GM18909 (cell line): ENCODE results near the gene FITM1.

Experiments
- ATAC-seq: cut with Tn5 transposase; IDR thresholded peaks from one replicate; pipeline ENCODE4 v1.9.1; 2021; ENCODE audit warnings: mild to moderate bottlenecking; ENCODE audit not compliant: unreplicated experiment, poor library complexity

Gene FITM1

DNA sequence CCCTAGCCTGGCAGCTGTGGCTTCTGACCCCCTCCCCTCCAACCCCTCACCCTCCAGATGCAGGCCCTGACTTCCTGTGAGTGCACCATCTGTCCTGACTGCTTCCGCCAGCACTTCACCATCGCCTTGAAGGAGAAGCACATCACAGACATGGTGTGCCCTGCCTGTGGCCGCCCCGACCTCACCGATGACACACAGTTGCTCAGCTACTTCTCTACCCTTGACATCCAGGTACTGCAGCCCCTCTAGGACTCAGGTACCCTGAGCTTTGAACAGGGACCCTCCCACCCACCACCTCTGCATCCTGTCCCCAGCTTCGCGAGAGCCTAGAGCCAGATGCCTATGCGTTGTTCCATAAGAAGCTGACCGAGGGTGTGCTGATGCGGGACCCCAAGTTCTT is 24.6 kb downstream of the FITM1 start:
- no peak for ATAC-seq

- ATAC-seq: no peak
Observed at GRCh38 chr14:24156840-24157239, 26.4 kb downstream of the FITM1 start.

DNA sequence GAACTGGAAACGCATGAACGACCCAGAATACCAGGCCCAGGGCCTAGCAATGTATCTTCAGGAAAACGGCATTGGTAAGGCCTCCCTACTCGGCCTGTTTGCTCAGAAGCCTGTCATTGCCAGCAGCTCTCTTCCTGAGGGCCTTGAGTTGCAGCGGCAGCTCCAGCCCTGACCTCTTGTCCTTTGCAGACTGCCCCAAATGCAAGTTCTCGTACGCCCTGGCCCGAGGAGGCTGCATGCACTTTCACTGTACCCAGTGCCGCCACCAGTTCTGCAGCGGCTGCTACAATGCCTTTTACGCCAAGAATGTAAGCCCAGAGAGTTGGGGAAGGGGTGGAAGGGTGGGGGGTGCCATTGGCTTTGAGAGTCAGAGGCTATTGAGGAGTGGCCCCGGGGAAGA is 26.9 kb downstream of the FITM1 start:
- no peak for ATAC-seq

GRCh38 chr14:24159777-24160498 is 29.5 kb downstream of the FITM1 start:
- ATAC-seq: no peak

- ATAC-seq: no peak
Observed at GRCh38 chr14:24160499-24160849, 30.0 kb downstream of the FITM1 start.

- ATAC-seq: peak; percentile 86
Observed at GRCh38 chr14:24160850-24161804, 30.7 kb downstream of the FITM1 start, which contains the start of gene IRF9. TSS of gene IRF9 (plus strand) at chr14:24161265. CDS start at chr14:24162145, 880 bp downstream.

DNA sequence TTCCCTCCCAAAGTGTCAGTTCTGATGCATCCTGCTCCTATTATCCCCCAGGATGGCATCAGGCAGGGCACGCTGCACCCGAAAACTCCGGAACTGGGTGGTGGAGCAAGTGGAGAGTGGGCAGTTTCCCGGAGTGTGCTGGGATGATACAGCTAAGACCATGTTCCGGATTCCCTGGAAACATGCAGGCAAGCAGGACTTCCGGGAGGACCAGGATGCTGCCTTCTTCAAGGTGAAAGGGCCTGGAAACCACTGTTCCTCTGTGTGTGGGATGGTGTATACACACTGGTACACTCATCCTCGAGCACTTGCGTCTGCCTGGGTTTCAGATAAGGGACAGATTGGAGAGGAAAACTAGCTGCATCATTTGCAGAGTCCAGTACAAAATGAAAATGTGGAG is 31.6 kb downstream of the FITM1 start:
- ATAC-seq: no peak

- no peak for ATAC-seq
Observed at GRCh38 chr14:24164518-24164991, 34.1 kb downstream of the FITM1 start.

DNA sequence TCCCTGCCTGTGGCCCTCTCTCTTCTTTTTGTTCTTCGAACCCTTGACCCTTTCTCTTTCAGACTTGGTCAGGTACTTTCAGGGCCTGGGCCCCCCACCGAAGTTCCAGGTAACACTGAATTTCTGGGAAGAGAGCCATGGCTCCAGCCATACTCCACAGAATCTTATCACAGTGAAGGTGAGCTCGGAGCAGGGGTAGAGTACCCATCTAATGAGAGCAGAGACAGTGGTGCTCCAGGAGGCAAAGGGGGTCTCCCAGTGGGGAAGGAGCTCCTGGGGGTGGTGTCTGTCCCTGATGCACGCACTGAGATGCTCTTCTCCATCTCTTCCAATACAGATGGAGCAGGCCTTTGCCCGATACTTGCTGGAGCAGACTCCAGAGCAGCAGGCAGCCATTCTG is 35.3 kb downstream of the FITM1 start:
- no peak for ATAC-seq

DNA sequence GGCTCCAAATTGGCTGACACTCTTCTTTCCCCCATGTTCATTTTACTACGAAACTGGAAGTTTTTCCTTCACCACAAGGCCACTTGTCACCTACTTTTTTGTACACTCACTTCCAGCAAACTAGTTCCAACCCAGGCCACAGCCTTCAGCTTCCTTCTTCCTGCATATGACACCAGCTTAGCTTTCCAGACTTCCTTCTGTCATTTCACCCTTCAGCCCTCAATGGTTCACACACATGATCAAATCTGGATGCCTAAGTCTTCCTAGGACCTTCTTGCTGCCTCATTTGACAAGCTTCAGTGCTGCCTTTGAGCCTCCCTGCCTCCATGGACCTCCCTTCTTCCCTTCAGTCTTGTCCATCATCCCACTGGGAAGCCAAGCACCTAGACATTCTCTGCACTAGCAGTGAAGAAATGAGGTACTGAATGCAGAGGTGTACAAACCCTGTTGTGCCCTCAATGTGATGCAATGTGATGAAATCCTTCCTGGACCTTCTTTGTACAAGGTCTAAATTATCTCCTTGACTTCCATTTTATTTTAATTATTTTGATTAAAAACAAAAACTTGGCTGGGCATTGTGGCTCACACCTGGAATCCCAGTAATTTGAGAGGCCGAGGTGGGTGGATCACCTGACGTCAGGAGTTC is 37.1 kb downstream of the FITM1 start:
- no peak for ATAC-seq

DNA sequence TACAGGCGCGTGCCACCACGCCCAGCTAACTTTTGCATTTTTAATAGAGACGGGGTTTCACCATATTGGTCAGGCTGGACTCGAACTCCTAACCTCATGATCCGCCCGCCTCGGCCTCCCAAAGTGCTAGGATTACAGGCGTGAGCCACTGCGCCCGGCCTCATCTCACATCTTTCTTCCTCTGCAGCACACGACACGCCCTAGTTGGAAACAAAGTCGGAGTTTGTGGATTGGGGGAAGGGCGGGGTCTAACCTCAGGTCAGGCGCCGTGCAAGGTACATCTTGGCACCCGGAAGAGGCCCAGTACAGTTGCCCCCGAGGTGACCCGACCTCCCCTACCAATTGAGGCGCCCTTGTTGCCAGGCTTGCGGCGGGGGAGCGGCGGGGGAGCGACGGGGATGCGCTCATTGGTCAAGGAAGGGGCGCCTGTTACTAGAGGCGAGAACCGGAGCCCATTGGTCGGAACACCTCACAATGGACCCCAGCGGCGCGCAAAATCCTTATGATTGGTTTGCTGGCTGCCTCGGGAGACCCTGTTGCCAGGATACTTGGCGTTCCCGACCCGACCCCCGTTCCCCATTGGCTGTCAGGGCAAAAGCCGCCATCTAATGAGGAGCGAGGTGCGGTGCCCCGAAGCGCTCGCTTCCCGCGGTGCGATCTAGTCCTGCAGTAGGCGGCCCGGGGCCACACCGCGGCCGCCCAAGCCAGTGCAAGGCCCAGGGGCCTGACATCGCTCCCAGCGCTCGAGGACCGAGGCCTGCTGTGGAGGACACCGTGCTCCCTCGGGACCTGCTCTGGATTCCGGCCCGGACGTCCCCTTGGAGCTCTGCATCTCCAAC is 41.2 kb downstream of the FITM1 start, which contains the start of gene REC8:
TSS of gene REC8 (plus strand) at position 659 of the 839 bp plus-strand sequence. CDS start 473 bp downstream, outside the sequence.
- peak; percentile 90 for ATAC-seq

GRCh38 chr14:24172261-24172860 is 41.9 kb downstream of the FITM1 start:
- ATAC-seq: no peak

- no peak for ATAC-seq
Observed at GRCh38 chr14:24172871-24173281, 42.4 kb downstream of the FITM1 start.

DNA sequence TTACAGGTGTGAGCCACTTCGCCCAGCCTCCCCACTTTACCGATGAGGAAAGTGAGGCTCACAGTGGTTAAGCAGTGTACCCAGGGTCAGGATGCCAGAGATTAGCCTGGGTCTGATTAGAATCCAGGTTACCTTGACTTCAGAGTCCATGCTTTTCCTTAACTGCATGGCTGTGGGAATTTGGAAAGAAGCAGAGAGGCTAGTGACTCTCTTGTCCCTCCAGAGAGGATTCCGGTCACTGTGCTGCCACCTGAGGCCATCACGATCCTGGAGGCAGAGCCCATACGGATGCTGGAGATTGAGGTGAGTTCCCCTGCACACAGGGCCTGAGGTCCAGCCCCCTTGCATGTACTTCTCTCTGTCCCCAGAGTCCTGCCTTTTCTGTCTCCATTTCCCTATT is 46.1 kb downstream of the FITM1 start:
- ATAC-seq: no peak

GRCh38 chr14:24177041-24177825 is 46.8 kb downstream of the FITM1 start:
- no peak for ATAC-seq

DNA sequence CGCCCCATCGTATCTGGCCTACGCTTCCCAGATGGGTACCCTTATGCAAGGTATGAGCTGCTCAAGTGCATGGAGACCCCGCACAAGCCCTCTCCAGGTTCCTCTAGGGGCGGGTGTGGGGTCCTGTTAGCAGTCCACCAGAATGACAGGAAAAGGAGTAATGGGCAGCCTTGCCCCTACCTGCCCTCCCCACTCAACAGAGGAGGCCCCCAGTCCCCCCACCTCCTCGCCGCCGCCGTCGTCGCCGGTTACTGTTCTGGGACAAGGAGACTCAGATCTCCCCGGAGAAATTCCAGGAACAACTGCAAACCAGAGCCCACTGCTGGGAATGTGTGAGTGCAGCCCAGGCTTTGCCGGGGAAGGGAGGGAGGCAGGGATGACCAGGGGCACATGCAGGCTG is 47.4 kb downstream of the FITM1 start:
- no peak for ATAC-seq

DNA sequence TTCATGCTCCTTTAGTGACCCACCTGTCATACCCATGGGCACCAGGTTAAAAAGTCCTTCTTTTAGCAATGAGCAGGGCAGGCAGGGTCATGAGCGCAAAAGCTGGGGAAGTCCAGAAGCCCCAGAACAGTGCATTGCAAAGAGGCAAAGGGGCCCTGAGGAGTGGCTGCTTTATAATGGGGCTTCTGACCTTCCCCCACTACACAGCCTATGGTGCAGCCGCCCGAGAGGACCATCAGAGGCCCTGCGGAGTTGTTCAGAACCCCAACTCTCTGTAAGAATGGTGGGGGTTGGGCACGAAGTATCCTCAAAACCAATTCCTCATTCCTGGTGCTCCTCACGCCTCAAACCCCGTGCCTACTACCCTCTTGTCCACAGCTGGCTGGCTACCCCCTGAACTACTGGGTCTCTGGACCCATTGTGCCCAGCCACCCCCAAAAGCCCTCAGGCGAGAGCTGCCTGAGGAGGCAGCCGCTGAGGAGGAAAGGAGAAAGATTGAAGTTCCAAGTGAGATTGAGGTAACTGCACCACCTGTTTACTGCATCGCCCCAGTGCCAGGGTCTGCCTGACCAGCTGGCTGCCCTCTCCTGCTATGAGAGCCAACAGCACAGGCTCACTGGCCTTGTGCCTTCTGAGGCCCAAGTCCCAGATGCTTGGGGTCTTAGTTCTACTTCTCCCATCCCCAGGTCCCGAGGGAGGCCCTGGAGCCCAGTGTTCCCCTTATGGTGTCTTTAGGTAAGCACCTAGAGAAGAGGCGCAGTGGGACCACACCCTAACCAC is 48.1 kb downstream of the FITM1 start:
- ATAC-seq: no peak
